ENCODE results near the gene HOPX.

GRCh38 chr4:56648824-56649151 is 32.3 kb downstream of the HOPX start:
- no peak for TF ChIP-seq POLR2A (IDR thresholded peaks at IDR 0.05)
- TF ChIP-seq CTCF (IDR thresholded peaks at IDR 0.05) = no peak

All from suprapubic skin (tissue), 3 donors.